Fibroblast of skin of back (primary cell): ENCODE measurements around the gene C4A. TPM values are rescaled to one million over a fixed set of nuclear protein-coding genes. Genes with fewer than 3 reads are reported as not detected.
"Not testable (repeated sequence)": the region's sequence is repeated elsewhere in the genome, so short reads cannot be mapped to it uniquely, and the experiment has no call there.

Source experiments
- DNase-seq: peaks from one replicate; pipeline ENCODE4 v3.0.0-alpha.2; 2013
- polyA plus RNA-seq, 2 experiments: library from polyadenylated mRNA; unstranded; fragments of 120-200 nt; gene quantifications; one replicate each; pipeline ENCODE4 v1.2.1, GENCODE V29; 2013; ENCODE audit not compliant: insufficient read length in 2 of 2

The C4A gene
- 3.2 TPM for polyA plus RNA-seq (2013, experiment 1 of 2; ENCODE audit: insufficient read length)
- polyA plus RNA-seq (2013, experiment 2 of 2; ENCODE audit: insufficient read length) = 3.0 TPM

DNA sequence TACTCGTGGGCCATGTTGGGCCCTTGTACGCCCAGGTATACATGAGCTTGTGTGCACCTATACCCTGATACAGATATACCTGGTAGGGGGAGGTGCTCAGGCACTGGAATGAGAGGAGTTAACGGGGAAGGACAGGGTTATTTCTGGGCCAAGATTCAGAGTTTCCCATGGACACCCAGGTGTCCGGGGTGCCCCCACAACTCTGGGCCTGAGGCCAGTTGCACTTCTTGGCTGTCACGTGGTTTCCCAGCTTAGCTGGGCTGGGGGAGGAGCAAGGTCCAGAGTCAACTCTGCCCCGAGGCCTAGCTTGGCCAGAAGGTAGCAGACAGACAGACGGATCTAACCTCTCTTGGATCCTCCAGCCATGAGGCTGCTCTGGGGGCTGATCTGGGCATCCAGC is at the start of gene C4A:
Gene C4A, plus strand, starts transcription at position 314 of the 400 bp plus-strand sequence. Its CDS starts 51 bp downstream, at position 365.
- DNase-seq = not testable (repeated sequence)

DNA sequence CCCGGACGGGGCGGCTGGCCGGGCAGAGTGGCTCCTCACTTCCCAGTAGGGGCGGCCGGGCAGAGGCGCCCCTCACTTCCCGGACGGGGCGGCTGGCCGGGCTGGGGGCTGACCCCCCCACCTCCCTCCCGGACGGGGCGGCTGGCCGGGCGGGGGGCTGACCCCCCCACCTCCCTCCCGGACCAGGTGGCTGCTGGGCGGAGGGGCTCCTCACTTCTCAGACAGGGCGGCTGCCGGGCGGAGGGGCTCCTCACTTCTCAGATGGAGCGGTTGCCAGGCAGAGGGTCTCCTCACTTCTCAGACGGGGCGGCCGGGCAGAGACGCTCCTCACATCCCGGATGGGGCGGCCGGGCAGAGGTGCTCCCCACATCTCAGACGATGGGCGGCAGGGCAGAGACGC is 49.7 kb upstream of the C4A start:
- not testable (repeated sequence) for DNase-seq

DNA sequence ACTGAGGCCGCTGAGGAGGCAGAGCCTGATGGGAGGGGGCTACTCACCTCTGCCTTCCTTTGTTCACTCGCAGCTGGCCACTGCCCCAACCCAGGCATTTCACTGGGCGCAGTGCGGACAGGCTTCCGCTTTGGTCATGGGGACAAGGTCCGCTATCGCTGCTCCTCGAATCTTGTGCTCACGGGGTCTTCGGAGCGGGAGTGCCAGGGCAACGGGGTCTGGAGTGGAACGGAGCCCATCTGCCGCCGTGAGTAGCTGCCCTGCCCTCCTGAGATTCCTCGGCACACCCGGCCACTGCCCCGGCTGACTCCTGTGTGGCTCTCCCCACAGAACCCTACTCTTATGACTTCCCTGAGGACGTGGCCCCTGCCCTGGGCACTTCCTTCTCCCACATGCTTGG is 48.3 kb upstream of the C4A start:
- DNase-seq = no peak

DNA sequence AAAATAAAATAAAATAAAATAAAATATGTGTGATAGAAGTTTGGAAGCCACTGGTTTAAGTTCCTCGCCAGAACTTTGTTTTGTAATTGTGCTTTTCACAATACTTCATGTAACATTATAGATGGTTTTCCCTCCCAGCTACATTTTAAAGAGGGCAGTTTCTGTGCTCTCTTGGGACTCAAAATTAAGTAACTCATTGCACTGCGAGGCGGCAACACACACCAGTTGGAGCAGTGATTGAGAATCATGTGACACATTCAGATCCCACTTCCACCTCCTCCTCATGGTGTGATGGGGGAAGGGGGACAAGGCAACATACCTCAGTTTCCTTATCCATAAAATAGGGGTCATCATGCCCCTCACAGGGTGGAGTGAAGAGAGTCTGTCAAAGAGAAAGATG is 46.8 kb upstream of the C4A start:
- DNase-seq = no peak

DNA sequence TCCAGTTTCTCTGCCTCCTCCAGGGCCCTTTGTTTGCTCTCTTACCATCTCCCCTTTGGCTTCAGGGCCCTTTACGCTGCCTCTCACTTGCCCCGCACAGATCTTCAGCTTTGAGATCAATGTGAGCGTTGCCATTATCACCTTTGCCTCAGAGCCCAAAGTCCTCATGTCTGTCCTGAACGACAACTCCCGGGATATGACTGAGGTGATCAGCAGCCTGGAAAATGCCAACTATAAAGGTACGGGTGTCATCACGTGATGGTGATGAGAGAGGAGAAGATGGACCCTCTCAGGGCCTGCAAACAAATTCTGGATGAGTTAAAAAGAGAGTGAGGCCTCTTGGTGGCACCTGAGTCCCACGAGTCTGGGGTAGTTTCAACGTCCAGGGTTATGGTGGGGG is 46.0 kb upstream of the C4A start:
- no peak for DNase-seq

DNA sequence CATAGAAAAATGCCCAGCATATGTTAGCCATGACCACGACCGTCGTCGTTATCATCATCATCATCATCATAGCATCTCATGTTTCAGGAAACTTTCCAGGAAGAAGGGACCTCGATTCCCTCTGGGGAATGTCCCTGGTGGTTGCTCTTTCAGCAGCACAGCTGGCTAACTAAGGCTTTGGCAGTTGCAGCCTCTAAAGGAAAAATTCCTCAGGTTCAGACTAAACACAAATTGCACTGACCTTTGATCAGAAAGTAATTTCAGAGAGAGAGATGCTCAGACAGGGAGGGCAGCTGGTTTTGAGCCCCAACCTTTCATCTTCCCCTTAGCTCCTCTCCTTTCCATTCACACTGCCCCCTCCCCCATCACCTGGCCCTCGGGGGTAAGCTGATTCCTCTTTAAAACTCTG is 41.6 kb upstream of the C4A start:
- DNase-seq = peak; percentile 62

DNA sequence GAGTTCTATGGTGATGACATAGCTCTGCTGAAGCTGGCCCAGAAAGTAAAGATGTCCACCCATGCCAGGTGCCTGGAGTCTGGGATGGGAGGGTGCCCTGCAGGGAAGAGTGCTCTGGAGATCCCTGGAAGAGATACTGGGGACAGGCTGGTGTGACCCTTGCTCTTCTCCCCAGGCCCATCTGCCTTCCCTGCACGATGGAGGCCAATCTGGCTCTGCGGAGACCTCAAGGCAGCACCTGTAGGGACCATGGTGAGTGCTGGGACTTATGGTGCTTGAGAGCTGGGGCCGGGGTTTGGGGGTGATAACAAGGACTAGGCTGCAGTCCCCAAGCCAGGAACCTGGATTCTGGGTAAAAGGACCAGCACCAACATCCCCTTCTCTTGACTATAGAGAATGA is 38.1 kb upstream of the C4A start:
- DNase-seq = no peak

DNA sequence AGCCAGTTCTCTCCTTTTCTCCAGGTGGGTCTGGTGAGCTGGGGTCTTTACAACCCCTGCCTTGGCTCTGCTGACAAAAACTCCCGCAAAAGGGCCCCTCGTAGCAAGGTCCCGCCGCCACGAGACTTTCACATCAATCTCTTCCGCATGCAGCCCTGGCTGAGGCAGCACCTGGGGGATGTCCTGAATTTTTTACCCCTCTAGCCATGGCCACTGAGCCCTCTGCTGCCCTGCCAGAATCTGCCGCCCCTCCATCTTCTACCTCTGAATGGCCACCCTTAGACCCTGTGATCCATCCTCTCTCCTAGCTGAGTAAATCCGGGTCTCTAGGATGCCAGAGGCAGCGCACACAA is 36.7 kb upstream of the C4A start:
- DNase-seq = no peak

DNA sequence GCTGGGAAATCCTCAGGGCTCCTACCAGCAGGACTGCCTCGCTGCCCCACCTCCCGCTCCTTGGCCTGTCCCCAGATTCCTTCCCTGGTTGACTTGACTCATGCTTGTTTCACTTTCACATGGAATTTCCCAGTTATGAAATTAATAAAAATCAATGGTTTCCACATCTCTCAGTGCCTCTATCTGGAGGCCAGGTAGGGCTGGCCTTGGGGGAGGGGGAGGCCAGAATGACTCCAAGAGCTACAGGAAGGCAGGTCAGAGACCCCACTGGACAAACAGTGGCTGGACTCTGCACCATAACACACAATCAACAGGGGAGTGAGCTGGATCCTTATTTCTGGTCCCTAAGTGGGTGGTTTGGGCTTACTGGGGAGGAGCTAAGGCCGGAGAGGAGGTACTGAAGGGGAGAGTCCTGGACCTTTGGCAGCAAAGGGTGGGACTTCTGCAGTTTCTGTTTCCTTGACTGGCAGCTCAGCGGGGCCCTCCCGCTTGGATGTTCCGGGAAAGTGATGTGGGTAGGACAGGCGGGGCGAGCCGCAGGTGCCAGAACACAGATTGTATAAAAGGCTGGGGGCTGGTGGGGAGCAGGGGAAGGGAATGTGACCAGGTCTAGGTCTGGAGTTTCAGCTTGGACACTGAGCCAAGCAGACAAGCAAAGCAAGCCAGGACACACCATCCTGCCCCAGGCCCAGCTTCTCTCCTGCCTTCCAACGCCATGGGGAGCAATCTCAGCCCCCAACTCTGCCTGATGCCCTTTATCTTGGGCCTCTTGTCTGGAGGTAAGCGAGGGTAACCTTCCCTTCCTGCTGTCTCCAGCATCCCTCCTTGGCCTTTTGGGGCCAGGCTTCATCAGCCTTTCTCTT is 36.1 kb upstream of the C4A start, which contains the start of gene CFB:
Gene CFB, plus strand, starts transcription at position 589 of the 863 bp plus-strand sequence. Its CDS starts 127 bp downstream, at position 716.
- DNase-seq = peak; percentile 82

DNA sequence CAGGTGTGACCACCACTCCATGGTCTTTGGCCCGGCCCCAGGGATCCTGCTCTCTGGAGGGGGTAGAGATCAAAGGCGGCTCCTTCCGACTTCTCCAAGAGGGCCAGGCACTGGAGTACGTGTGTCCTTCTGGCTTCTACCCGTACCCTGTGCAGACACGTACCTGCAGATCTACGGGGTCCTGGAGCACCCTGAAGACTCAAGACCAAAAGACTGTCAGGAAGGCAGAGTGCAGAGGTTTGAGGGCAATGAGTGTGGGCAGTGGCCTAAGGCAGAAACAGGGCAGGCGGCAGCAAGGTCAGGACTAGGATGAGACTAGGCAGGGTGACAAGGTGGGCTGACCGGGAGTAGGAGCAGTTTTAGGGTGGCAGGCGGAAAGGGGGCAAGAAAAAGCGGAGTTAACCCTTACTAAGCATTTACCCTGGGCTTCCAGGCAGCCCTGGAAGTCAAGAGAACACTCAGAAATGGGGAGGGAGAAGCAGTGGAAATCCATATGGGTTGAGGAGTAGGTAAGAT is 35.4 kb upstream of the C4A start:
- DNase-seq = no peak

DNA sequence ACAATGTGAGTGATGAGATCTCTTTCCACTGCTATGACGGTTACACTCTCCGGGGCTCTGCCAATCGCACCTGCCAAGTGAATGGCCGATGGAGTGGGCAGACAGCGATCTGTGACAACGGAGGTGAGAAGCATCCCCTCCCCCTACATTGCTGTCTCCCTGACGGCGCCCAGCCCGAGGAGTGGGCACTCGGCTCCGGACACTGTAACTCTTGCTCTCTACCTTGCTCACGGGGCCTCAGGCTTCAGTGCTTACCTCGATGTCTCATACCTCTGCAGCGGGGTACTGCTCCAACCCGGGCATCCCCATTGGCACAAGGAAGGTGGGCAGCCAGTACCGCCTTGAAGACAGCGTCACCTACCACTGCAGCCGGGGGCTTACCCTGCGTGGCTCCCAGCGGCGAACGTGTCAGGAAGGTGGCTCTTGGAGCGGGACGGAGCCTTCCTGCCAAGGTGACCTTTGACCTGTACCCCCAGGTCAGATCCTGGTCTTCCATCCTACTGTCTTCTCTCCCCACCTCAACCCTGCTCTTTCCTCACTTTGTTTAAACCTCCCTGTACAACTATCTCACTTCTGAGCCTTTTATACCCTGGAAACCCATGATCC is 34.7 kb upstream of the C4A start:
- no peak for DNase-seq

DNA sequence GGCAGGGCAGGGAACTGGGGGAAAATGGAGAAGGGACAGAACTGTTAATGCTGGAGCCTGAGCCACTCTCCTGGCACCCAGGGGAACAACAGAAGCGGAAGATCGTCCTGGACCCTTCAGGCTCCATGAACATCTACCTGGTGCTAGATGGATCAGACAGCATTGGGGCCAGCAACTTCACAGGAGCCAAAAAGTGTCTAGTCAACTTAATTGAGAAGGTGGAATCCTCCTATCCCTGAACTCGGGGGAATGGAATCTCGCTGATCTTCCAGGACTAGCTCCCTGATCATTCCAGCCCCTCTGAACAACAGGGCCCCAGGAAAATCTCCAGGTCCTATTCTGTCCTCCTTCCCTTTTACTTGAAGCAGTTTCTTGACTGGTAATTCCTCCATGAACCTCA is 34.0 kb upstream of the C4A start:
- DNase-seq = no peak

DNA sequence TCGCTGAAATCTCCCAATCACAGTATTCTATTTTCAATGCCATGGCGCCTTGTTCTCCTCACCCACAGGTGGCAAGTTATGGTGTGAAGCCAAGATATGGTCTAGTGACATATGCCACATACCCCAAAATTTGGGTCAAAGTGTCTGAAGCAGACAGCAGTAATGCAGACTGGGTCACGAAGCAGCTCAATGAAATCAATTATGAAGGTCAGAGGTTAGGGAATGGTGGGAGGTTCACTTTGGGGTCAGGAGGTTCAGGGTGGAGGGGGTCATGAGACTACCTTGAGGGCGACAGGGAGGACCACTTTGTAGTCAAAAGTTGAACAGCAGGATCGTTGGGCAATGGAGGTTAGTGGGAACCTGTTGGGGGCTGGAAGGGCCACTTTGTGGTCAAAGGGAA is 33.6 kb upstream of the C4A start:
- DNase-seq = no peak

DNA sequence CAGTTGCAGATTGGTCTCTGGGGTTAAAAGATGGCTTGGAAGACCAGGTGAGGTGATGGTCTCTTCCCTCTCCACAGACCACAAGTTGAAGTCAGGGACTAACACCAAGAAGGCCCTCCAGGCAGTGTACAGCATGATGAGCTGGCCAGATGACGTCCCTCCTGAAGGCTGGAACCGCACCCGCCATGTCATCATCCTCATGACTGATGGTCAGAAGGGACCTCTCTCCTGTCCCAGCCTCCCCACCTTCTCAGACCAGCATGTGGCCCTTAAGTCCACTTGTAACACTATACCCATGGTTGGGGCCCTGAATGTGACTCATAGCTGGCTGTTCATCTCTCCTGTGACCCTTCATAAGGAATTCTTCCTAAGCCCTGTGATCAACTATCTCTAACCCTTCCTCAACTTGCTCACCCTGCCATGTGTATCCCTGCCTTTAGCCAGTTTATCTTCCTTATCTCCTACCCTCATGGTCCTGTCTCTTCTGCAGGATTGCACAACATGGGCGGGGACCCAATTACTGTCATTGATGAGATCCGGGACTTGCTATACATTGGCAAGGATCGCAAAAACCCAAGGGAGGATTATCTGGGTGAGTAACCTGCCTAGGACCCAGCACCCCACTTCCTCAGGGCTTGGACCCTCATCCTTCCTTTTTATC is 33.0 kb upstream of the C4A start:
- peak; percentile 25 for DNase-seq

DNA sequence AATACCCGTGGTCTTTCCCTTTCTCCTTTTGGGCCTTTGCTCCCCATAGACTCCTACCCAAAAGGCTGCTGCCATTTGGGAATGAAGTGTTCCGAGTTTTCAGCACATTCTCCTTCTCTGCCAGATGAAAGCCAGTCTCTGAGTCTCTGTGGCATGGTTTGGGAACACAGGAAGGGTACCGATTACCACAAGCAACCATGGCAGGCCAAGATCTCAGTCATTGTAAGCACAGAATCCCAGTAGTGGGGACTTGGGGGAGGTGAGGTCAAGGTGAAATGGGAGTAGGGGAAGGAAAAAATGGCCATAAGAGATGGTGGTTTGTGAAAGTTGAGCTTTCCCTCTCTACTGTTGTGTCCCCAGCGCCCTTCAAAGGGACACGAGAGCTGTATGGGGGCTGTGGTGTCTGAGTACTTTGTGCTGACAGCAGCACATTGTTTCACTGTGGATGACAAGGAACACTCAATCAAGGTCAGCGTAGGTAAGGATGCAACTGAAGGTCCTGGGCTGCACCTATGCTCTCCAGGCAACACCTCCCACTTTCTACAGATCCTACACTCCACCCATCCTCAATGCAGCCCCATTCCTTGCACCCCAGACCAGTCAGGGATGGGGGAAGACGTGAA is 31.8 kb upstream of the C4A start:
- DNase-seq = no peak

DNA sequence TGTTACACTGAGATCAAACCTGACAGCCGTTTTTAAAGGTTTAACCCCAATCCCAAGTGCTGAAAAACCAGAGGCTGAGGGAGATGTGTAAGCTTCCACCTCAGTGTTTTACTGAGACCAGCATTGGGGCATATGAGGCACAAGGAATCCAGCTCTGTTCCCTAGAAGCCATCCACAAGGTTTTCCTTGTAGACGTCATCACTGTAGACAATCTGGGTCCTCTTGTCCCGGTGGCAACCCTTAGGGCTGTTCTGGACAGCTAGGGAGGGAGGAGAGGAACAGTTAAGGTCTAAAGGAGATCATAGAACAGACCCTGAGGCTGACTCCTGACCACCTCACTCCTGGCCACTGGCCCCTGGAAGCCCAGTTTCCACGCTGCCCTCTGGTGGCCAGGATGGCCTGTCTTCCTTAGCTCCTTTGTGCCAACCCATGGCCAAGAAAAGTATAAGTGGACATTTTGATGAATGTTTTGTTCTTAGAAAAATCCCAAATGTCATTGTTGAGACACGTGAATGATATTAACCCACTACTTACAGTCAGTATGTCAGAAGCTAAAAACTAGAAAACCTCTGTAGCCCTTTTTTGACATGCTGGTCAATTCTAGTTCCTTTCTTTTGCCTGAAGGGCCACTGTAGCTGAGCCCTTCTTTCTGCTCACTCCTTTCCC is 29.6 kb upstream of the C4A start:
- peak; percentile 62 for DNase-seq

DNA sequence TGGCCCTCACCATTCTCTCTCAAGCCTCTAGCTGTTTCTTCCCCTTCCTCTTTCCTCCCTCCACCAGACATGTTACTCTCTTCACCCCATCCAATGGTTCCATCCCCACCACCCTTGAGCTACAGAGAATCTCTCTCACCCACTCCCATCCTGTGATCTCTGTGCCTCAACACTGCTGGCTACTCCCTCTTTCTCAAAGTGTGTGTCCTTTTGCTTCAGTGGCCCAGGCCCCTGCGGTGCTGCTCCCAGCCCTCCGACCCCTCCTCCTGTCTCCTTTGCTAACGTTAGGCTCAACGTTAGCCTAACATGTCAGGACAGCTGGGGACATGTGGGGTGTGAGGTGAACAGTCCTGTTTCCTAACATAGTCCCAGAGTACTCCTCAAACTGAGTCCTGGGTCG is 29.0 kb upstream of the C4A start:
- no peak for DNase-seq

DNA sequence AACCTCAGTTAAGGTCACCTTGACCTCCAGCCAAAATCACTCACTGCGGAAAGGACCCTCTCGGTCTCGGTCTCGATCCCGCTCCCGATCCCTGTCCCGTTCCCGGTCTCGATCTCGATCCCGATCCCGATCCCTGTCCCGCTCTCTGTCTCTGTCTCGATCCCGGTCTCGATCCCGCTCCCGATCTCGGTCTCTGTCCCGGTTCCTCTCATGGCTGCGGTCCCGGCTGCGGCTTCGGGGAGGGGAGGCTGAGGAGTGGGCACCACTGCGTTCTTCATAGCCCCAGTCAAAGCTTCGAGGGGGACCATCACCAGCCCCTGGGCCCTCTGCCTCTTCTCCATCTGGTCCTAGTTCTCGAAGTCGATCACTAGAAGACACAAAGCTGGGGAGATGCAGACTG is 27.3 kb upstream of the C4A start:
- no peak for DNase-seq

DNA sequence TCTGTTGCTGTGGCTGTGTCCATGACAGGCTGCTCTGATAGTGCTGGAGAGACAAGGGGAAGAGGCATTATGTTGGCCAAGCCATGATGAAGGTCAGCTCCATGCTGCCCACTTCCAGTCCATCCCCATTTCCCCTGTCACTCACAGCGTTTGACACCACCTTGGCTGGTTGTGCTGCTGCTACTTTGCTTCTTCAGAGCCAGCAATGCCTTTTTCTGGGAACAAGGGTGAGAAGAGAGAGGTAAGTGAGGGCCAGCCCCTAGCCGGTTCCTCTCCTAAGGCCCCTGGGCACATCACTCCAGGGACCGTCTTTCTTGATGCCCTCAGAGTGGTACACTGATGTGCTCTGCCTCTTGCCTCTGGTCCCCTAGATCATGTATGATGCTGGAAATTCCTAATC is 25.1 kb upstream of the C4A start:
- no peak for DNase-seq

DNA sequence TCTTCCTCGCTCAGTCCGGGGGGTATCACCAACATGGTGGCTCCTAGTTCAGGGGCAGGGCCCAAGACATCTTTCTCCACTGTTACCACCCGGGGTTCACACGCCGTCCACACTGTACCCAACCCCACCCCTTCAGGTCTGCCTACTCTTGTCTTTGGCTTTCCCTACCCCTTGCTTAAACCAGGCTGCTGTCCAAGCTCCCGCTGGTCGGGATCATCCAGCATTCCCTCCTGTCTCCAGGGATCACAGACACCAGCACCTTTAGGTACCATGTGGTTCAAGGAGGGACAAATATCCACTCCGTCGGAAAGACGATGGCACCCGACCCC is 23.5 kb upstream of the C4A start:
- DNase-seq = no peak

DNA sequence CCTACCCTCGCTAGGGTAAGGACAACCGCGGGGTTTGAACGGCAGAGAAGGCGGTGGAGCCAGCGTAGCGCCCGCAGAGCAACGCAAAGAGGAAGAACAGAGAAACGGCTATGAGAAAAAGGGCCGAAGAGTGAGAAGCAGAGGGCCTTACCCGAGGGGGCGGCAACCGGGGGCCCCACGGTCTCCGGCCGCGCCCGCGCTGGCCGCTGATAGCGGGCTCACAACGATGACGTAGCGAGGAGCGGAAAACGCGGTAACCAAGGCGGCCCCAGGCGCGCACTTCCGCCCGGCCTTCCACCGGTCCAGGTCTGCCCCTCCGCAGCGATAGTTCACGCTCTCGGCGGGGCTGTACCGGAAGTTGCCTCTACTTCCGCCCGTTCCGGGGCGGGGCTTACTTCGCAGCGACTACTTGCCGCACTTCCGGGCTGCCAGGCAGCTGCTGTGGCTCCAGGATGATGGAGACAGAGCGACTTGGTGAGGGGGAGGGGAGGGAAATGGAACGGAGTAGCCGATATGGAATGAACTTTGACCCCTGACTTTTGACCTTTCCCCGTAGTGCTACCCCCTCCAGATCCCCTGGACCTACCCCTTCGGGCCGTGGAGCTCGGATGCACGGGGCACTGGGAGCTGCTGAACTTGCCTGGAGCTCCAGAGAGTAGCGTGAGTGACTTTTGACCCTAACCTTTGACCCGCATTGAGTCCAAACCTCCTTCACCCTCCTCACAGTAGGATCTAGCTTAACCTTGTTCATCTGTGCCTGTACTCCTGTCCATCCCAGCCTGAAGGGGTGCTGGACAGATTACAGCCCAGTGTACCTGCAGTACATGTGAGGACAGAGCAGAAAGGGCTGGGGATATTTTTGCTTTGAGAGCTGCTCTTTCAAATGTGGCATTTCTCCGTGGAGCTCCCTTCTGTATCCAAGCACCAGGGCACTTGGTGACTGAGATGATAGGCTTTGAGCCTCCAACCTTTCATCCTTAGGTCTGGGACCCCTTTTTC is 22.8 kb upstream of the C4A start, which contains the start of the genes NELFE and SKIC2:
Gene NELFE, minus strand, starts transcription at position 231 of the 999 bp plus-strand sequence. CDS start 525 bp downstream, outside the sequence.
Gene SKIC2, plus strand, starts transcription at position 435 of the 999 bp plus-strand sequence. Its CDS starts 18 bp downstream, at position 453.
- peak; percentile 98 for DNase-seq
